HuH-7 (cell line): ENCODE measurements around the gene OR4C16.

Experiments used
- DNase-seq: peaks from one replicate; pipeline ENCODE4 v3.0.0; 2011; ENCODE audit warnings: low spot score

OR4C16 gene, protein sequence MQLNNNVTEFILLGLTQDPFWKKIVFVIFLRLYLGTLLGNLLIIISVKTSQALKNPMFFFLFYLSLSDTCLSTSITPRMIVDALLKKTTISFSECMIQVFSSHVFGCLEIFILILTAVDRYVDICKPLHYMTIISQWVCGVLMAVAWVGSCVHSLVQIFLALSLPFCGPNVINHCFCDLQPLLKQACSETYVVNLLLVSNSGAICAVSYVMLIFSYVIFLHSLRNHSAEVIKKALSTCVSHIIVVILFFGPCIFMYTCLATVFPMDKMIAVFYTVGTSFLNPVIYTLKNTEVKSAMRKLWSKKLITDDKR

GRCh38 chr11:55571828-55572227 lies at the start of gene OR4C16:
Gene OR4C16, plus strand, starts transcription at chr11:55572128. Its CDS starts 0 bp downstream, at chr11:55572128.
- no peak for DNase-seq

DNA sequence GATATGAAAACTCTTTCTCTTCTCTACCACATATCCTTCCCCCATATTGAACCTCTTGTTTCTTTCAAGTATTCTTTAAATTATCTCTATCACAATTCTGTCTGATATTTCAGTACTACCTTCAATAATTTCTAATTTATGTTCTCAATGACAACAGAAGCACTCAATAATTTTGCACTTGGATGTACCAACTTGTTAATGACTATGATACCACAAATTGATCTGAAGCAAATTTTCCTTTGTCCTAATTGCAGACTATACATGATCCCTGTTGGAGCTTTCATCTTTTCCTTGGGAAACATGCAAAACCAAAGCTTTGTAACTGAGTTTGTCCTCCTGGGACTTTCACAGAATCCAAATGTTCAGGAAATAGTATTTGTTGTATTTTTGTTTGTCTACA lies 17.8 kb upstream of the OR4C16 start, which contains the start of gene OR4C15:
Gene OR4C15 (plus strand): TSS at position 301 of the 400 bp plus-strand sequence. CDS start 0 bp downstream, at position 301.
- DNase-seq, result no peak

DNA sequence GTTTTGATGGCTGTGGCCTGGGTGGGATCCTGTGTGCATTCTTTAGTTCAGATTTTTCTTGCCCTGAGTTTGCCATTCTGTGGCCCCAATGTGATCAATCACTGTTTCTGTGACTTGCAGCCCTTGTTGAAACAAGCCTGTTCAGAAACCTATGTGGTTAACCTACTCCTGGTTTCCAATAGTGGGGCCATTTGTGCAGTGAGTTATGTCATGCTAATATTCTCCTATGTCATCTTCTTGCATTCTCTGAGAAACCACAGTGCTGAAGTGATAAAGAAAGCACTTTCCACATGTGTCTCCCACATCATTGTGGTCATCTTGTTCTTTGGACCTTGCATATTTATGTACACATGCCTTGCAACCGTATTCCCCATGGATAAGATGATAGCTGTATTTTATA lies 620 bp downstream of the OR4C16 start:
- no peak for DNase-seq

- DNase-seq, result no peak
Observed at GRCh38 chr11:55607545-55607944, 35.6 kb downstream of the OR4C16 start, which contains the start of gene OR4C11. Gene OR4C11, minus strand, starts transcription at chr11:55607645. Its CDS starts 3,272 bp downstream, at chr11:55604373.
